Caco-2 (cell line): ENCODE data around the gene LYRM7. TPM values are rescaled to one million over a fixed set of nuclear protein-coding genes. Genes with fewer than 3 reads are reported as not detected.

ENCODE experiments used
- BruUV-seq: library from RNA; stranded (reverse); fragments of 400-500 nt; replicated peaks from 2 replicates; lab custom pipeline; 2021; lab: Mats Ljungman, UMichigan
- CTCF ChIA-PET: fragments of 300-600 bp; sonication (Branson Sonifier 250); formaldehyde crosslinking; loops from one replicate; lab custom pipeline; 2022; ENCODE audit warnings: antibody characterized with exemption; lab: Charles Lee
- POLR2A ChIA-PET: fragments of 300-600 bp; sonication (Branson Sonifier 250); formaldehyde crosslinking; loops from one replicate; lab custom pipeline; 2022; ENCODE audit warnings: antibody characterized with exemption; lab: Charles Lee
- DNase-seq, 2 experiments: peaks; one replicate each; pipeline versions ENCODE4 v3.0.0 to v3.0.0-alpha.2; 2020 to 2022
- H3K27me3 ChIP-seq: replicated peaks from 2 replicates; pipeline ENCODE4 v1.6.0; 2011; ENCODE audit warnings: low read length; ENCODE audit not compliant: control insufficient read depth, insufficient read depth
- H3K36me3 ChIP-seq: 2 replicates; pipeline ENCODE4 v1.5.1; 2011; ENCODE audit warnings: low read length; ENCODE audit not compliant: control insufficient read depth, insufficient read depth
- H3K4me1 ChIP-seq: fragments of 250-450 bp; sonication (Bioruptor Pico); 2 replicates; pipeline ENCODE4 v1.5.1; 2020; ENCODE audit warnings: mild to moderate bottlenecking
- H3K4me3 ChIP-seq: 2 replicates; pipeline ENCODE4 v1.5.1; 2011; ENCODE audit warnings: low read depth, mild to moderate bottlenecking, control low read depth, low read length
- H3K9me3 ChIP-seq: fragments of 250-450 bp; sonication (Bioruptor Pico); 2 replicates; pipeline ENCODE4 v1.5.1; 2020; ENCODE audit warnings: mild to moderate bottlenecking, moderate library complexity
- H3K27ac Mint-ChIP-seq: one replicate; pipeline ENCODE4 v1.8.0; 2022; ENCODE audit warnings: mixed read lengths; ENCODE audit not compliant: unreplicated experiment
- H3K27me3 Mint-ChIP-seq: one replicate; pipeline ENCODE4 v1.8.0; 2022; ENCODE audit warnings: mixed read lengths; ENCODE audit not compliant: insufficient read depth, unreplicated experiment
- H3K36me3 Mint-ChIP-seq: one replicate; pipeline ENCODE4 v1.8.0; 2022; ENCODE audit warnings: mild to moderate bottlenecking, mixed read lengths; ENCODE audit not compliant: insufficient read depth, unreplicated experiment
- H3K4me1 Mint-ChIP-seq: one replicate; pipeline ENCODE4 v1.8.0; 2022; ENCODE audit warnings: low read depth, mixed read lengths; ENCODE audit not compliant: unreplicated experiment
- H3K4me3 Mint-ChIP-seq: one replicate; pipeline ENCODE4 v1.8.0; 2022; ENCODE audit warnings: mild to moderate bottlenecking, moderate library complexity, mixed read lengths; ENCODE audit not compliant: unreplicated experiment
- H3K9me3 Mint-ChIP-seq: one replicate; pipeline ENCODE4 v1.8.0; 2022; ENCODE audit warnings: mixed read lengths; ENCODE audit not compliant: unreplicated experiment
- intact Hi-C: fragments of 100-400 bp; cut with micrococcal nuclease; formaldehyde crosslinking; loops from one replicate; pipeline ENCODE4 v1.10.0; 2022; ENCODE audit not compliant: unreplicated experiment
- total RNA-seq: library from RNA; stranded (reverse); gene quantifications from 2 replicates; pipeline ENCODE4 v1.2.3, GENCODE V29; 2022
- TF ChIP-seq, protein P1 (sequence below), 2 experiments: fragments of 200-600 bp in 1 of 2; IDR thresholded peaks; 1 replicate in 1 of 2; 2 replicates in 1 of 2; pipeline versions ENCODE4 v1.5.1 to v1.8.0; 2011 to 2022; ENCODE audit warnings: antibody characterized with exemption in 1 of 2, control low read depth in 1 of 2, inconsistent platforms in 1 of 2, low read depth in 1 of 2, low read length in 1 of 2, mild to moderate bottlenecking in 1 of 2, moderate library complexity in 1 of 2; ENCODE audit not compliant: insufficient read depth in 1 of 2, severe bottlenecking in 1 of 2, unreplicated experiment in 1 of 2

Gene LYRM7
- total RNA-seq, 1 experiment from 2014 or later = 14.9 TPM

GRCh38 chr5:131221888-131222287, 51.1 kb downstream of the LYRM7 start:
- Histone ChIP-seq H3K27me3 (no peaks in the 10 kb centered on the region; the same call in 1 of the 2 replicates), H3K4me1 (no peaks in the 10 kb centered on the region), H3K9me3 (no peaks in the 10 kb centered on the region), H3K4me3 (no peak overlapping the region), H3K36me3 (no peaks in the 10 kb centered on the region)
- Mint-ChIP-seq H3K36me3 (no peaks in the 10 kb centered on the region), H3K4me3 (no peak overlapping the region), H3K9me3 (no peaks in the 10 kb centered on the region), H3K27me3 (no peaks in the 10 kb centered on the region), H3K27ac (no peak overlapping the region), H3K4me1 (no peaks in the 10 kb centered on the region)
- DNase-seq = no peak
- no TSS peak for BruUV-seq
- TF ChIP-seq, protein P1, sequence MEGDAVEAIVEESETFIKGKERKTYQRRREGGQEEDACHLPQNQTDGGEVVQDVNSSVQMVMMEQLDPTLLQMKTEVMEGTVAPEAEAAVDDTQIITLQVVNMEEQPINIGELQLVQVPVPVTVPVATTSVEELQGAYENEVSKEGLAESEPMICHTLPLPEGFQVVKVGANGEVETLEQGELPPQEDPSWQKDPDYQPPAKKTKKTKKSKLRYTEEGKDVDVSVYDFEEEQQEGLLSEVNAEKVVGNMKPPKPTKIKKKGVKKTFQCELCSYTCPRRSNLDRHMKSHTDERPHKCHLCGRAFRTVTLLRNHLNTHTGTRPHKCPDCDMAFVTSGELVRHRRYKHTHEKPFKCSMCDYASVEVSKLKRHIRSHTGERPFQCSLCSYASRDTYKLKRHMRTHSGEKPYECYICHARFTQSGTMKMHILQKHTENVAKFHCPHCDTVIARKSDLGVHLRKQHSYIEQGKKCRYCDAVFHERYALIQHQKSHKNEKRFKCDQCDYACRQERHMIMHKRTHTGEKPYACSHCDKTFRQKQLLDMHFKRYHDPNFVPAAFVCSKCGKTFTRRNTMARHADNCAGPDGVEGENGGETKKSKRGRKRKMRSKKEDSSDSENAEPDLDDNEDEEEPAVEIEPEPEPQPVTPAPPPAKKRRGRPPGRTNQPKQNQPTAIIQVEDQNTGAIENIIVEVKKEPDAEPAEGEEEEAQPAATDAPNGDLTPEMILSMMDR (IDR thresholded peaks at IDR 0.05; ENCODE audit: insufficient read depth in 1 of 2, low read depth in 1 of 2, low read length in 1 of 2, severe bottlenecking in 1 of 2, unreplicated experiment in 1 of 2) = no peak
- ChIA-PET CTCF (interaction anchor here (0.6 to 0.7 kb wide), 2 partner anchors 160 to 359 kb away, joined by 3 read pairs; no protein-coding TSS in a partner anchor), POLR2A (no interaction called here)
- intact Hi-C loops = no loop called here

GRCh38 chr5:131222731-131223130, 52.0 kb downstream of the LYRM7 start:
- no peaks in the 10 kb centered on the region for H3K9me3 ChIP-seq
- TF ChIP-seq, protein P1 (IDR thresholded peaks at IDR 0.05; ENCODE audit: insufficient read depth in 1 of 2, low read depth in 1 of 2, low read length in 1 of 2, severe bottlenecking in 1 of 2, unreplicated experiment in 1 of 2) = no peak
- Mint-ChIP-seq H3K4me3 (no peak overlapping the region), H3K4me1 (no peaks in the 10 kb centered on the region), H3K36me3 (no peaks in the 10 kb centered on the region), H3K27ac (no peak overlapping the region), H3K9me3 (no peaks in the 10 kb centered on the region), H3K27me3 (no peaks in the 10 kb centered on the region)
- no peak for DNase-seq
- H3K36me3 ChIP-seq = no peaks in the 10 kb centered on the region
- CTCF ChIA-PET = no interaction called here
- H3K27me3 ChIP-seq = no peaks in the 10 kb centered on the region; the same call in 1 of the 2 replicates
- H3K4me1 ChIP-seq = no peaks in the 10 kb centered on the region
- BruUV-seq = no TSS peak
- H3K4me3 ChIP-seq = no peak overlapping the region
- POLR2A ChIA-PET = no interaction called here
- intact Hi-C loops = no loop called here

DNA sequence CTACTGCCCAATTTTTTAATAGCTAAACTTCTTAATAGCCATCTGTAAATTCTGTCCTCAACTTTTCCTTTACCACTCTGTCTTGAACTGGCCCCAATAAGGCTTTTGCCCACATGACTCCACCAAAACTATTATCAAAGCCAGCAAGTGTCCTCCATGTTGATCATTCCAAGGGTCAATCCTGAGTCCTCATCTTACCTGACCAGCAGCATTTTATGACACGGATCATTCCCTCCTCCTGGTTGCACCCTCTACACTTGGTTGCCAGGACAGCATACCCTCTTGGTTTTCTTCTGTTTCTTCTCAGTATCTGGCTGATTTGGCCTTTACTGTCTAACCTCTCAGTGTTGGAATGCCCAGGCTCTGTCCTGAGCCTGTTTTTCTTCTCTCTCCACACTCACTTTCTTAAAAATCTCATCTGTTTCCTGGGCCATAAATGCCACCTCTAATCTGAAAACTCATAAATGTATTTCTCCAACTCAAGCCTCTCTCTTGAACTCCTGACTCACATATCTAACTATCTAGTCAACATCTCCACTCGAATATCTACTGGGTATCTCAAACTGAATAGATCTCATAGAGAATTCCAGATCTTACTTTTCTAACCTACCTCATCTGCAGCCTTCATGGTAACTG, 53.1 kb downstream of the LYRM7 start:
- ChIA-PET CTCF (no interaction called here), POLR2A (no interaction called here)
- no peaks in the 10 kb centered on the region for H3K27me3 Mint-ChIP-seq
- no peaks in the 10 kb centered on the region for H3K4me1 ChIP-seq
- H3K4me1 Mint-ChIP-seq = no peaks in the 10 kb centered on the region
- H3K4me3 Mint-ChIP-seq = no peak overlapping the region
- H3K9me3 Mint-ChIP-seq = no peaks in the 10 kb centered on the region
- no peaks in the 10 kb centered on the region for H3K9me3 ChIP-seq
- TF ChIP-seq, protein P1 (IDR thresholded peaks at IDR 0.05; ENCODE audit: insufficient read depth in 1 of 2, low read depth in 1 of 2, low read length in 1 of 2, severe bottlenecking in 1 of 2, unreplicated experiment in 1 of 2) = no peak
- H3K36me3 ChIP-seq = no peaks in the 10 kb centered on the region
- no peaks in the 10 kb centered on the region for H3K36me3 Mint-ChIP-seq
- BruUV-seq = no TSS peak
- H3K4me3 ChIP-seq = no peak overlapping the region
- H3K27ac Mint-ChIP-seq = no peak overlapping the region
- DNase-seq = no peak
- no peaks in the 10 kb centered on the region; the same call in 1 of the 2 replicates for H3K27me3 ChIP-seq
- intact Hi-C loops = no loop called here
